PFSK-1 (cell line): ENCODE data around the gene ZBTB16.

Source experiments
- FOXP2 ChIP-seq: optimal IDR thresholded peaks from 2 replicates; pipeline ENCODE3; 2011; ENCODE audit warnings: borderline replicate concordance, control low read depth, inconsistent platforms; ENCODE audit not compliant: insufficient read depth; ENCODE audit errors: extremely low read length, extremely low read depth
- POLR2AphosphoS5 ChIP-seq: IDR thresholded peaks from 2 replicates; pipeline ENCODE4 v1.6.1; 2012; ENCODE audit warnings: low read depth, mild to moderate bottlenecking, control low read depth, low read length, moderate library complexity
- REST ChIP-seq, 2 experiments: IDR thresholded peaks; 2 replicates each; pipeline versions ENCODE4 v1.6.1 to v1.8.0; 2011 to 2012; ENCODE audit warnings: low read depth in 2 of 2, low read length in 2 of 2, control low read depth in 1 of 2, inconsistent platforms in 1 of 2, mild to moderate bottlenecking in 1 of 2, moderate library complexity in 1 of 2; ENCODE audit not compliant: insufficient read depth in 1 of 2
- SIN3A ChIP-seq: IDR thresholded peaks from 2 replicates; pipeline ENCODE4 v1.6.1; 2012; ENCODE audit warnings: mild to moderate bottlenecking, low read length, moderate library complexity, borderline replicate concordance; ENCODE audit not compliant: insufficient read depth
- TAF1 ChIP-seq: IDR thresholded peaks from 2 replicates; pipeline ENCODE4 v1.6.1; 2012; ENCODE audit warnings: low read length, control low read depth, borderline replicate concordance; ENCODE audit not compliant: insufficient read depth

Gene ZBTB16

DNA sequence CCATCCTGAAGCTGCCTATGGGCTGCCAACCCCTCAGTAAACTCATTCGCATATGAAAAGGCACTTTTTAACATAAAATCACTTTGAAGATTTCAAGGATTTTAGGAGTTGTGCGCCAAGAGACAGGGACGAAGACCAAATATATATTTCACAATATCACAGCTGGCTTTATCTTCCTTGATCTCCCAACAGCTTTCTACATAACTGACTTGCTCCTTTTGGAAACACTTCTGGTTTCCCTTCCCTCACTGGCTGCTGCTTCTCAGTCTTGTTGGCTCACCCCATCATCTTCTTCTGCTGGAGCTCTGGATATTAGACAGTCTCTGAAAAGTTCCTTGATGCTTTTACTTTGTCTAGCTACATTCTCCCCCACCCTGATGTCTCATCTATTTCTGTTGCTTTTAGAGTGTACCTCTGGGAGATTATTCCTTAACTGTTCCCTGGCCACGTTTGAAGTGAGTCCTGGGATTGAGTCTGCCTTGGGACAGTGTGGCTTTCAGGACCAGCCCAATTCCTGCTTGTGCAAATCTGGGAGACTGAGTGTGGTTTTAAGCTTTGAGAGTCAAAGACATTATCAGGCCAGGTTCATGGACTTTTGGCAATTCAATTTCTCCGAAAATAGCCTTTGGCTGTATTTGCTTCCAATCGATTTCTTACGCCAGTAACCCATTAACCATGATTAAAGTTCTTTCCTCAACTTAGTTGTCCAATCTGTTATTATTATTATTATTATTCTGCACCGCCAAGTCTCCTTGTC, 205.8 kb downstream of the ZBTB16 start:
- TF ChIP-seq REST (IDR thresholded peaks at IDR 0.05; ENCODE audit: insufficient read depth in 1 of 2, low read depth in 2 of 2, low read length in 2 of 2) (no peak), FOXP2 (no peak), TAF1 (no peak)

DNA sequence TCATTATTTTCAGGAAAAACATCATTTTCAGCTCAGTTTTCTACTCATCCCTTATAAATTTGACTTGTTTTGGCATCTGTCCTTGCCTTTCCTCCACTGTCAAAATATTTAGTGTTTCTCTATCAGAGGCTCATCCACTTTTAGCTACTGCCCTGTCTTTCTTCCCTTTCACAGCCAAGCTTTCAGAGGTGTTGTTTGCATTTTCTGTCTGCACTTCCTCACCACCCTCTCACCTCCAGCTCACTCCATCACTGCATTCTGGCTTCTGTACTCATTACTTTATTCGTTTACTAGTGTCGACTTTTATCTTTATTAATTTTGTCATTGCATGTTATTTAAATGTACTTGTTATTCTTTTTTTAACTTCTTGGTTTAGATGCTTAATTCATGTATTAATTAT, 210.0 kb downstream of the ZBTB16 start:
- TF ChIP-seq FOXP2, result no peak
- TF ChIP-seq REST (IDR thresholded peaks at IDR 0.05; ENCODE audit: insufficient read depth in 1 of 2, low read depth in 2 of 2, low read length in 2 of 2), result no peak
- no peak for TF ChIP-seq SIN3A
- TF ChIP-seq POLR2AphosphoS5, result no peak
- no peak for TF ChIP-seq TAF1

DNA sequence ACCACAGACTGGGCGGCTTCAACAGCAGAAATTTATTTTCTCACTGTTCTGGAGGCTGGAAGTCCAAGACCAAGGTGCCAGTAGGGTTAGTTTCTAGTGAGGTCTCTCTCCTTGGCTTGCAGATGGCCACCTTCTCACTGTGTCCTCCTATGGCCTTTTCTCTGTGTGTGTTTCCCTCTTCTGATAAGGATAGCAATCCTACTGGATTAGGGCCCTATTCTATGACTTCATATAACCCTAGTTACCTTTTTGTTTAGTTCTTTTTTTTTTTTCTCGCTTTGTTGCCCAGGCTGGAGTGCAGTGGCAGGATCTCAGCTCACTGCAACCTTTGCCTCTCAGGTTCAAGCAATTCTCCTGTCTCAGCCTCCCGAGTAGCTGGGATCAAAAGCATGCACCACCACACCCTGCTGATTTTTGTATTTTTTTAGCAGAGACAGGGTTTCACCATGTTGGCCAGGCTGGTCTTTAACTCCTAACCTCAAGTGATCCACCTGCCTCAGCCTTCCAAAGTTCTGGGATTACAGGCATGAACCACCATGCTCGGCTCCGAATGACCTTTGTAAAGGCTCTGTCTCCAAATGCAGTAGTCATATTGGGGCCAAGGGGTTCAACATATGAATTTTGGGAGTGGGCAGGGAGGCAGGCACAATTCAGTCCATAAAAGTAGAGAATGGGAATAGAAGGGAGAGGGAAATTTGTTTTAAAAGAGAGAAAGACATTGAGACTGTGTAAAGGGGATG, 211.2 kb downstream of the ZBTB16 start:
- TF ChIP-seq POLR2AphosphoS5, result no peak
- no peak for TF ChIP-seq TAF1
- TF ChIP-seq REST (IDR thresholded peaks at IDR 0.05; ENCODE audit: insufficient read depth in 1 of 2, low read depth in 2 of 2, low read length in 2 of 2), result no peak
- no peak for TF ChIP-seq FOXP2
- no peak for TF ChIP-seq SIN3A

DNA sequence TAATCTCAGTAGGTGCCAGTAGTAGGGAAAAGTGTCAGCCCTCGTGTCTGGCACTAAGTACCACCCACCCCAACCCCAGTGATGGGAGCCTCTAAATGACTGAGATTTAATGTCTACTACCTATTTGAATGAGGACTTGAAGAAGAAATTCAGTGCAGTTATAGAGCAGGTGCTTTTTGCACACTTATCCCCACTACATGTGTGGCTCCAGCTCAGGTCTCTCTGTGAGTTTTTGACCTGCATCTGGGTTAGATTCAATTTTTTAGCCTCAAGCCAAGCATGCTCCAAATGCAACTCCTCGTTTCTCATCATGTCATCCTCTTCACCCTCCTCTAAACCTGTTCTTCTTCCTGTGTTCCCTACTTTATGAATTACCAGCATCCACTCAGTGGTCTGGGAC, 211.8 kb downstream of the ZBTB16 start:
- TF ChIP-seq POLR2AphosphoS5 (no peak), FOXP2 (no peak), SIN3A (no peak), TAF1 (no peak), REST (IDR thresholded peaks at IDR 0.05; ENCODE audit: insufficient read depth in 1 of 2, low read depth in 2 of 2, low read length in 2 of 2) (no peak)
